ENCODE results near the gene TPD52L1.

- no peak for TF ChIP-seq GATA2 (IDR thresholded peaks at IDR 0.05; ENCODE audit: low read depth, low read length)
- TF ChIP-seq GATA3 (IDR thresholded peaks at IDR 0.05; ENCODE audit: low read depth, low read length) = no peak
Observed at GRCh38 chr6:125299257-125299656, 145.7 kb downstream of the TPD52L1 start.

All from SH-SY5Y (cell line).